HG03469 (cell line): ENCODE measurements around the gene HS6ST2.

Experiments
- ATAC-seq: cut with Tn5 transposase; IDR thresholded peaks from one replicate; pipeline ENCODE4 v1.9.1; 2021; ENCODE audit warnings: mild to moderate bottlenecking, moderate library complexity, moderate number of reproducible peaks; ENCODE audit not compliant: unreplicated experiment

HS6ST2 gene

GRCh38 chrX:132807411-132808030 lies 150.9 kb downstream of the HS6ST2 start:
- no peak for ATAC-seq

GRCh38 chrX:132802033-132802432 lies 156.4 kb downstream of the HS6ST2 start:
- ATAC-seq = no peak

GRCh38 chrX:132795181-132795580 lies 163.2 kb downstream of the HS6ST2 start:
- ATAC-seq = no peak

GRCh38 chrX:132791714-132792113 lies 166.7 kb downstream of the HS6ST2 start:
- no peak for ATAC-seq

GRCh38 chrX:132790329-132790728 lies 168.1 kb downstream of the HS6ST2 start:
- no peak for ATAC-seq

- no peak for ATAC-seq
Measured at GRCh38 chrX:132786217-132786616, 172.2 kb downstream of the HS6ST2 start.

- no peak for ATAC-seq
Measured at GRCh38 chrX:132778917-132779316, 179.5 kb downstream of the HS6ST2 start.

GRCh38 chrX:132776486-132777210 lies 181.8 kb downstream of the HS6ST2 start:
- no peak for ATAC-seq

GRCh38 chrX:132775263-132775823 lies 183.1 kb downstream of the HS6ST2 start:
- ATAC-seq = no peak

- no peak for ATAC-seq
Measured at GRCh38 chrX:132774010-132774714, 184.3 kb downstream of the HS6ST2 start.

- ATAC-seq = no peak
Measured at GRCh38 chrX:132769609-132770008, 188.8 kb downstream of the HS6ST2 start.

- ATAC-seq = no peak
Measured at GRCh38 chrX:132766452-132766851, 192.0 kb downstream of the HS6ST2 start.

- ATAC-seq = no peak
Measured at GRCh38 chrX:132763528-132763927, 194.9 kb downstream of the HS6ST2 start.

GRCh38 chrX:132758759-132759158 lies 199.7 kb downstream of the HS6ST2 start:
- ATAC-seq = no peak

- ATAC-seq = no peak
Measured at GRCh38 chrX:132757066-132757623, 201.3 kb downstream of the HS6ST2 start.

- ATAC-seq = no peak
Measured at GRCh38 chrX:132756439-132756838, 202.0 kb downstream of the HS6ST2 start.

GRCh38 chrX:132751063-132751690 lies 207.3 kb downstream of the HS6ST2 start:
- ATAC-seq = no peak

GRCh38 chrX:132750331-132751062 lies 207.9 kb downstream of the HS6ST2 start:
- ATAC-seq = no peak

- no peak for ATAC-seq
Measured at GRCh38 chrX:132749406-132749805, 209.0 kb downstream of the HS6ST2 start.

- ATAC-seq = no peak
Measured at GRCh38 chrX:132748909-132749308, 209.5 kb downstream of the HS6ST2 start.
